ENCODE results near the gene KRT39.

The KRT39 gene

DNA sequence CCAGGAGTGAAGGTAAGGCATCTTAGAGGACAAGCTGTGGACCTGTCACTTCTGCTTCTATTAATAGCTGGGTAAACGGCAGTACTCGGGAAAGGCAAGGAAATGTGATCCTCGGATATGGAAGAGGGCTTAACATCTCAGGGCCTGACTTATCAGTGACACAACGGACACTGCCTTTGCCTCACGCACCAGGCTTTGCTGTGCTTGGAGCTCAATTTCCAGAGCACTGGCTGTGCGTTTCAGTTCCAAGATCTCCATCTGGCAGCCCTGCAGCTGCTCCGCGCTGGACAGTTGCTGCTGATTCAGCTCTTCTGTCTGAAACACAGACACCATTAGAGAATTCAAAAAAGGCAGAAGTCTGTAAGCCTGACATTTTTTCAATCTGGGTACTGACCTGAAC, 13.8 kb upstream of the KRT39 start:
- DNase-seq (ENCODE audit: low spot score), result peak; percentile 38

DNA sequence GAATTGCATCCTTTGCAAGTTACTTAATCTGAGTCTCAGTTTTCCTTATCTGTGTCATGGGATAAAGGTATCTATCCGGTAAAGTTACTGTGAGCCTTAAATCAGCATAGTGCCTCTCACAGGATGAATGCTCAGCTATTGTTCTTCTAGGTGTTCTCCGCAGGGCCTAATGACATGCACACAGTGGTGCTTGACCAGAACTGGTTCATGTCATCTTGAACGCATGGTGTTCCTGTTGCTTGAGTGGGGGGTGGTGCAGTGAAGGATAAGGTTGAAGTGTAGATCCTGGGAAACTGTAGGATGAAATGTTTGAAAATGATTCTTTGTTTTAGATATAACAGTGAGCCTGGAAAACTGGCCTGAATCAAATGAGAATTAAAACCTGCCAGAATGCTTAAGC, 13.4 kb upstream of the KRT39 start:
- no peak for DNase-seq (ENCODE audit: low spot score)

DNA sequence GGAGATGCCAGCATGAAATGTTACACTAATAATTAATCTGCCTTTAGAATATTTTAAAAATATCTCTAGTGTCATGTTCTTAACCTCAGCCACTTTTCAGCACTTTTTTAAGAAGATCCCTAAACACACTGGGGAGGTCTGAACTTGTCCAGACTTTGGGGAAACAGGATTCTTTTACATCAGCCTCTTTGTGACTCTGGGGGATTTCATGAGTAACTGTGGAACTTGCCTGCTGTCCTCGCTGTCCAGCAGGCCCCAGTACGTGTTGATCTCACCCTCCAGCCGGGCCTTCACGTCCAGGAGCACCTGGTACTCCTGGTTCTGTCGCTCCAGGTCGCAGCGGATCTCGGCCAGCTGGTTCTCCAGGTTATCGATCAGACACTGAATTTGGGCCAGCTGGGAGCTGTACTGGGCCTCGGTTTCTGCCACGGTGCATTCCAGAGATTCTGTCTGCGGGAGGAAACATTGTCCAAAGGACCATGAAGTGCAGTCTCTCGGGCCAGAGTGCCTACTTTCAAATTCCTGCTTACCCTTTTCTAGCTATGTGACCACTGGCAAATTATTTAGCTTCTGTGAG, 11.9 kb upstream of the KRT39 start:
- DNase-seq (ENCODE audit: low spot score), result no peak

DNA sequence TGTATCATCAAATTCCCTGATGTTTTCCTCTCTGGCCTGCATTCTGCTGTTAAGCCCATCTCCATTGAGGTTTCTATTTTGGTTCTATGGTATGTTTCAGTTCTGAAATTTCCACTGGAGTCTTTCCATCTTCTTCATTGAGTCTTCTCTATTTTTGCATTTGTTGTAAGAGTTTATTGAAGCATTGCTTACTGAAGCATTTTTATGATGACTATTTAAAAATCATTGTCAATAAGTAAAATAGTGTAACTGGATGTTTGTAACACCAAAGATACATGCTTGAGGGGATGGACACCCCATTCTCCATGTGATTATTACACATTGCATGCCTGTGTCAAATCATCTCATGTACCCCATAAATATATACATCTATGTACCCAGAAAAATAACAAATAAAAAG, 8.8 kb upstream of the KRT39 start:
- DNase-seq (ENCODE audit: low spot score), result no peak

DNA sequence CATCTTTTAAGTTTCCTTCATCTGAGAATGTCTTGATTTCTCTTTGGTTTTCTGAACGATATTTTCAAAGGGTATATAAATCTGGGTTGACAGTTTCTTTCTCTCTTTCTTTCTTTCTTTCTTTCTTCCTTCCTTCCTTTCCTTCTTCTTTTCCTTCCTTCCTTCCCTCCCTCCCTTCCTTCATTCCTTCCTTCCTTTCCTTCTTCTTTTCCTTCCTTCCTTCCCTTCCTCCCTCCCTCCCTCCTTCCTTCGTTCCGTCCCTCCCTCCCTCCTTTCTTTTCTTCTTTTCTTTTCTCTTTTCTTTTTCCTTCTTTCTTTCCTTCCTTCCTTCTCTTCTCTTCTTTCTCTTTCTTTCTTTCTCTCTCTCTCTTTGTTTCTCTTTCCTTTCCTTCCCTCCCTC, 7.6 kb upstream of the KRT39 start:
- DNase-seq (ENCODE audit: low spot score), result no peak

DNA sequence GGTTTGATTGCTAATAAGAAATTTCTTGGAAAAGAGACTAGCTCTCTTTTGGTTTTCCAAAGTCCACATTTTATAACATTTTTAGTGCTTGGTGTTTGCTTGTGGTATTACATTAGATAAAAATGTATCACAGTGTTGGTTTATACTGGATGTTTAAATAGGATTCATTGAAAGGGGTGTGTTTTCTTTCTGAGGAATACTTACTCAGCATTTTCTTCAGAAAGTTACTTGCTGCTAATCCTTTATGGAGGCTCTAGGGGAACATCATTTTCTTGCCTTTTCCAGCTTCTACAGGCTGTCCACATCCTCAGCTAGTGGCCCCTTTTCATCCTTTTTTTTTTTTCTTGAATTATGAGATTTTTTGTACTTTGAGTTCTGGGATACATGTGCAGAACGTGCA, 834 bp upstream of the KRT39 start:
- DNase-seq (ENCODE audit: low spot score), result no peak

DNA sequence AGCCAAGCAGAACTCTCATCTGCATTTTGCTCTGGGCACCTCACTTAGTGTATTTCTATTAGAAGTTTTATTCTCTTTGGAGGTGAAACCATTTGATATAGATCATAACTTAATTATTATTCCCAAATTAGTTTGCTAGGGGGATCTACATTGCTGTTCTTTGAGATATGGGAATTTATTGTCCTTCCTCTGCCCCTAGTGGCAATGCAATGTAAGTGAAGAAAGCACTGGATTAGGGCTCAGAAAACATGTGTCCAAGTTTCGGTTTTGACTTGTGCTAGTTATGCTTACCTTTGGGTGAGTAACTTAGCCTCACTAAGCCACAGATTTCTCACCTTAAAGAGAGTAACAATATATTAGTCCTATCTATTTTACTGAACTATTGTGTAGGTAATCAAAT, 2.9 kb downstream of the KRT39 start:
- DNase-seq (ENCODE audit: low spot score), result no peak

DNA sequence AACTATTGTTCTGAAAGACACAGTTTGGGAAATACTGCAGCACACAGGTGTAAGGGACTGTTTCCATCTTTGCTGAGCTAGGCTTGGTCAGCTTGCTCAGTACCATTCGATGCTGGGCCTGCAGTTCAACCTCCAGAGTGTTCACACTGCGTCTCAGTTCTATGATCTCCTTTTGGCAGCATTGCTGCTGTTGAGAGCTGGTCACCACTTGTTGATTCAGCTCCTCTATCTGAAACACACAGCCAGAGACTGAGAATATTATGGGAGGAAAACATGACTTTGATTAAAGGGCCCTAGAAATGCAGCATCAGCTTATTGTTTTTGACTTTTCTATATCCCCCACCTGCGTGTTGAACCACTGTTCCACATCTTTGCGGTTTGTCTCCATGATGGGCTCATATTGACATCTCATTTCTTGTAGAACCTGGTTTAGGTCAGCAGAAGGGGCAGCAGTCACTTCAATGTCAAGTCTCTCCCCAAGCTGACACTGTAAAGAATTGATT, 4.6 kb downstream of the KRT39 start:
- DNase-seq (ENCODE audit: low spot score), result no peak

DNA sequence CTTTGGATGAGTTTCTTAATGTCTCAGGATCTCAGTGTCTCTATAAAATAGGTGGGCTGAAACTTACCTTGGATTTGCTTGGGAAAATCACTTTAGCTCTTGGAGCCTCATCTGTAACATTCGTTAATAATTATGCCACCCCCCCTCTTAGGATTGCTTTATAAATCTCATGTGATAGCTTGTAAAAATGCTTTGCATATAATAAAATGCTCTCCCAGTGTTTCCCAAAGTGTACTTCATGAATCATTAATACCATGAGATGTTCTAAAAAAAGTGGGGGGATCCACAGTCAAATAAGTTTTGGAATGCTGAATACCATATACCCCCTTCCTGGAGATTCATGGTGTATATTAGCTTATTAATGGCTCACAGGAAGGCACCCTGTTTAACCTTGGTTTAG, 5.2 kb downstream of the KRT39 start:
- DNase-seq (ENCODE audit: low spot score), result no peak

DNA sequence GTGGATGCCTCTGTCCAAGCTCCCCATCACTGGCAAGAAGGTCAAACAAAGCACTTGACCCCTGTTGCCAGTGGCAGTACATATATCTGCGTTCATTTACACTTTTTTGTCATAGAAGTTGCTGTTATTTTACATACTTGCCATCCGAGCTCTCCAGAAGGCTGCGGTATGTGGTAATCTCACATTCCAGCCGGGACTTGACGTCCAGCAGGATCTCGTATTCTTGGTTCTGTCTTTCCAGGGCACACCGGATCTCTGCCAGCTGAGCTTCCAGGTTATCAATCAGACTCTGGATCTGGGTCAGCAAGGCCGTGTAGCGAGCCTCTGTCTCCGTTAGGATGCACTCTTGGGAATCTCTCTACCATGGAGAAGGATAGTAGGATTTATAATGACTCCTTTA, 6.6 kb downstream of the KRT39 start:
- no peak for DNase-seq (ENCODE audit: low spot score)

DNA sequence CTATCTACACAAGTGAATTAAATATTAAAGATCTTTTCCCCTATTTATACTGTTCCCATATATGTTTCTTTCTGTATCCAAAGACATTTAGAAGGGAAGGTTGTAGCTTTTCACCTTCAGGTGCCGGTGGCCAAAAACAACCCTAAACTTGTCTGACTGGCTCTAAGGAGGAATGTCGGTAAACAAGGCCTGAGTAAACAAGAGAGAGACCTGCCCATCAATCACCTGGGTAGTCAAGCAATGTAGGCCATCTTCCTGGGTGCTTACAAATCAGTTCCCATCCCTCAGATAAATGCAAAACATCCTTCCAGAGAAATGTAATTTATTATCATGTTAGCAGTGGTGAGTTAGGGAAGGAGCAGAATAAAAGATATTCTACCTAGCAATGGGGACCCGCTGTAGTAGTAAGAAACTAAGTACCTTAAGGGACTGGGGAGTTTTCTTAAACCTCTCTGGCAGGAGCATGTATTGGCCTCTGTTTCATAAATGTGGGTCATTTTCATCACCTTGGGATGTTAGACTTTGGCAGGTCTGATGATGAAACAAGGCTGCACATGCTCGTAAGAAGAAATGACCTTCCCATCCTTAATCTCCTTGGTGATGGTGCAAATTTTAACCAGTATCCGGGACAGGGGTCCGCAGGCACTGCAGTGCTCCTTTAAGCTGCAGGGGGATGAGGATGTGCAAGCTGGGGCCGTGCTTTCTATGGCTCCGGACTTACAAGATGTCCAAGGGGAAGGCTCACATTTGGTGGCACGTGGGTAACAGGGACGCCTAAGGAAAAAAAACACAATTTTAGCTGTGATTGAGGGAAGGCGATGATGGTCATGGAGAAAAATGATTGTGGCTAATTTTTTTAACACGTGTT, 8.4 kb downstream of the KRT39 start:
- DNase-seq (ENCODE audit: low spot score), result no peak

DNA sequence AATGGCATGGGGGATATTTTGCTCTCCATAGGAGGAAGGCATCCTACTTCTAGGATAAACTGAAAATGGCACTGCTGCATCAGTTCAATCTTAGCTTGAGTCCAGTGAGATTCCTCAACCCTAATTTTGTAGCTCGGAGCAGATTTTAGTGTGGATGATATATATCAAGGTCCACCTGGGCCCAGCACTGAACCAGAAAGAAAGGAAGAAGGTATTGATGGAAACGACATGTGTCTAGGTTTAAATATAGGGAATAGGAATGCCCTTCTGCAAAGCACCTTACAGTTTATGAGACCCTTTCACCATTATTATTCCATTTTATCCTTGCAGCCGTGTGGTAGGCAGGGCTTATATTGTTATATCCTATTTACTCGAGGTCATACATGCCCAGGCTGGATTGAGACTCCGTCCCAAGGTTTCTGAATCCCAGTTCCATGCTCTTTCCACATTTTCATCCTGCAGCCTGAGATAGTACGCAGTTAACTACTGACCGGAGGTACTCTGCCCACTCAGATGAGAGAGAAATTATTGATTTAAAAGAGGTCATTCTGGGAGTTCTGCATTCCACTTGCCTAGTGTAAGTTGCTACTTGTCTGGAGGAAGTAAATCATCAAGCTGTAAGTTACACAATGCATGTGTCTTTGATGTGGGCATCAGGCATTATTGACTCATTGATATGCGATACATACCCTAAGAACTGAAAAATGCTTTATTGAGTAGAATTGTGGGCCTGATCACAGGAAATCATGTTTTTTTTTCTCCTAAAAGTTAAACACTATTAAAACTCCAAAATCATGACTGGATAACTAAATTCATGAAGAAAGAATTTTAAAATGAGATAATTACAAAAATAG, 10.1 kb downstream of the KRT39 start:
- peak; percentile 27 for DNase-seq (ENCODE audit: low spot score)

DNA sequence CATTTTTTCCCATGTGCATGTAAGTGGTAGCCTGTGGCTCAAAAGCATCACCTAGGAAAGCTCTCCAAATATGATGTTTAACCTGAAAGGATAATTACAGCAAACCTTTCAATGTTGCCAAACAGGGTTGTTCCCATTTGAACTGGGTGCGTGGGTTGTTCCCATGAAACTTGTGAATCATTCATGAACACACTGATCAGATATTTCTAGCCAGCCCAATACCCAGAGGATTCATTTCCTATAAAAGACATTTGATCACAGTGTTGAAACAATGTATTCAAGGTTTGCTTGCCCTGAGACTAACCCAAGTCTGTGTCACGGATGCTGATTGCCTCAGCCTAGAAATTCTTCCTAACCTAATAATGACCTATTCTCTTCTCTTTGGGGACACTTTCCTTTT, 12.9 kb downstream of the KRT39 start:
- DNase-seq (ENCODE audit: low spot score), result no peak

DNA sequence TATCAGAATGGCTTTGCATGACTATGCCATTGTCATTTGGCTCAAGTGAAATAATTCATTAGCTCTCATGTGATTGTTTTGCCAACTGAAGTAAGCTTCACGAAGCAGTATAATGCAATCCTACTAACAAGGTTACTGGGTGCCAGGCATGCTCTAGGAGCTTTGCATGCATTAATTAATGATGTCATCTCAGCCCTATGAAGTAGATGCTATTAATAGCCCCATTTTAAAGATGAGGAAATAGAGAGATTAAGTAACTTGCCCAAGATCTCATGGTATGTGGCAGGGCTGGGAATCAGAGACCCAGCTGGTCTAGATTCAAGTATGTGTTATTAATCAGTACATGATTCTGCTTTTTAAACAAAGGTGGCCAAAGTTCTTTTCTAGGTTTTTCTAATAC, 14.1 kb downstream of the KRT39 start:
- peak; percentile 36 for DNase-seq (ENCODE audit: low spot score)

DNA sequence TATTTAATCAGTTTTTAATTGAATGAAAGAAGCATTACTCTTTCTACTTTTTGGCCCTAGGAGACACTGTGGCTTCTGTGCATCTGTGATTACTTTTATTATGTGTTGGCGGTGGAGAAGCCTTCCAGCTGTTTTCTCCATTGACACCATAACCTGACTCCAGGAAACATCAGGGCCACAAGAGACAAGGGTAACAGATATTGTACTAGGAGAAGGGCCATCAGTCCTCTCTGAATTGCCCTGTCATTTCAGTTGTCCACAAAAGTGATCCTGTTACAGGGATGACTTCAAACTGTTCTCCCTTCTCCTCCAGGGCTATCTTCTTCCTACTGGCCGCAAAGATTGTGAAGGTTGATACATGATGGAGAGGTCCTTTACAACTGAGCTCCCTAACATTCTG, 14.6 kb downstream of the KRT39 start:
- DNase-seq (ENCODE audit: low spot score), result no peak

DNA sequence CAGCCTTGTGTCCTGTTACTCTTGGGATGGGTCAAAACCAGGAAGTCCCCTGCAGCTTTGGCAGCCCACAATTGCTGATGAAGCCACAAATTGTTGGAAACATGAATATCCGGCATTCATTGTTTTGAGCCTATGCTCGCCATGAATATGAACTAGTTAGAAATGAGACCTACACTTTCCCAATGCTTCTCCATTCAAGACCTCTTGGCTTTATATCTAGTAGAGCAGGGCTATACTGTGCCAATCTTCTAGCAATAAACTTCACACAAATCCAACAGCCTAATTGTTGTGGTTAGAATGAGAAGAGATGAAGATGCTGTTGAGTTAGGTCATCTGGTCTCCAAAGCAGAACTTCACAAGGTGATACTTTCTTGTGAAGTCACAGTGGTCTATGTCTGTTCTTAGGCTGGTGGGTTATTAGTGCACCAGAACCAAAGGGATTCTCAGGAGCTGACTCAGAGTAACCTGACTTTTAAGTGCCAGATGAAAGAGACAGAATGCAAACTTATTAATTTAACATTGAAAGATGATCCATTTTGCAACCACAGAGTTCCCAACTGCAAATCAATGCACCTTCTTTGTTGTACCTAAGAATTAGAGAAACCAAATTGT, 15.6 kb downstream of the KRT39 start:
- DNase-seq (ENCODE audit: low spot score), result no peak

DNA sequence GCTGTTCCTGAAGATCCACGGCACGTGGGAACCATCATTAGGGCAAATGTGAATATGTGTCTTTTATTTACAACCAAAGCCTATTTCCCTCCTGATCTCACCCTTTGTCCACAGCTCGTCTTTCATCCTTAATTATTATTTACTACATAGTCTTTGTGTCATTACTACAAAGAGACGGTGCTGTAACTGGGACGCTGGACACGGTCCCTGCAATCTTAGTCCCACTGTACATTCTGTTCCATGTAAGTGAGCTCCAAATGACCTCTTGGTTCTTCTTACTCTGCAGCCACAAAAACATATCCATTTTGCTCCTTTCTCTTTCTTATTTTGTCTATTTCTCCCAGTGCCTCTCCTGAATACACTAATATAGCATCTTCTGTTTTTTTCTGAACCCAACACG, 16.6 kb downstream of the KRT39 start:
- DNase-seq (ENCODE audit: low spot score), result no peak

DNA sequence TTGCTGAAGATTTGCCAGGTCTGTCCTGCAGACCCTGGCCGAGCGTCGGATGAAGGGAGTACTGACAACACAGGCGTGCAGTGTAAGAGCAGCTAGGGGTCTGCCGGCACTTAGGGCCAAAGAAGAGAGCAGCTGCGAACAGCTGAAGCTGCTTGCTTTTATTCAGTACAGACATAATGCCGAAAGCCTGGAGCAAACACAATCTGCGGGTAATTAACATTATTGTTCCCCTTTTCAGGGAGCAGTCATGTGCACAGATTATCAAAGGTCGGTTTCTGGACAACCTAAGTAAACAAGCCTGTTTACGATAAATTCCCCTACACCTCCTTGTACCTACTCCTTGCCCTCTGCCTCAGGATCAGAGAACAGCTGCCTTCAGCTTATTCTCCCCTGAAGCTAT, 17.3 kb downstream of the KRT39 start:
- no peak for DNase-seq (ENCODE audit: low spot score)

DNA sequence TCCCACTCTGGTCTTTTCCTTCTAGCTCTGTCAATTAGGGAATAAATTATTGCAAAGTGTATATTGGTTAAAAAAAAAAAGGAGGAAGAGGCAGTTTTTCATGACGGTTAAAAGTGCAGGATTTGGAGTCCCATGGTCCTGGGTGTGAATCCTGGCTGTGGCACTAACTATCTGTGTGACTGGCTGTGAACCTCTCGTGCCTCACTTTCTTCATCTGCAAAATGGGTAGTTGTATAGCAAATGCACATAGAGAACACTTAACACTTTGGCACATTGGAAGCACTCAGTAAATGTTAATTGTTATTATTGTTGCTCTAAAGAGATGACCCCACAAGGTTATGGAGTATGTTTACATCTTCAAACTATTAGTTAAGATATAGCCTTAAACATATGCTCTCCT, 18.8 kb downstream of the KRT39 start:
- no peak for DNase-seq (ENCODE audit: low spot score)

DNA sequence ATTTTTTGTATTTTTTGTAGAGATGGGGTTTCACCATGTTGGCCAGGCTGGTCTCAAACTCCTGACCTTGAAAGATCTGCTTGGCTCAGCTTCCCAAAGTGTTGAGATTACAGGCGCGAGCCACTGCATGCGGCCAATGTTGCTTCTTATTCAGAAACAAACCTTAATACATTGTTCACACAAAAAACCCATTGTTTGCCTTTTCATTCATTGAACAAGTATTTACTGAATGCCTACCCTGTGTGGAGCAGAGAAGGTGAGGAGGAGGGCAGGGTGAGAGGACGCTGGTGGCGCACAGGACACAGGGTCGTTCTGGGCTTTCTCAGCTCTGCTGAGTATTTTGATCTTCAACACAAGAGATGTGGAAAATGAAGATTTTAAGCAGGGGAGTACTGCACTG, 21.3 kb downstream of the KRT39 start:
- no peak for DNase-seq (ENCODE audit: low spot score)

DNA sequence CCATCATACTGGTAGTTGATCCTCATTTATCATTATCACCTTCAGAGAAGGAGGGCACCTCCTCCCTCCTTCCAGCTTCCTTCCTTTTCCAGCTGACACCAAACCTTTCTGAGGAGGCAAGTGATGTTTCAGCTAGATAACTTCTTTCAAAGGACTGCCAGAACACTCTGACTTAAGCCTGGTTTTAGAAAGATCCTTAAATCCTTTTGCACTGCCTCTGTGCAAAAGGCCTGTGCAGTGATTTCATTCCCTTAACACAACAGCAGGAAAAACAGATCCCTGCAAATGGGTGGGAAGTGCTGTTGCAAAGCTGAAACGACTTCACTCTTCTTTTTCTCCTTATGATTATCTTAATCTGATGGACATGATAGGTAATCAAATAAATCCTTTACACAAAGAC, 22.2 kb downstream of the KRT39 start:
- DNase-seq (ENCODE audit: low spot score), result no peak

DNA sequence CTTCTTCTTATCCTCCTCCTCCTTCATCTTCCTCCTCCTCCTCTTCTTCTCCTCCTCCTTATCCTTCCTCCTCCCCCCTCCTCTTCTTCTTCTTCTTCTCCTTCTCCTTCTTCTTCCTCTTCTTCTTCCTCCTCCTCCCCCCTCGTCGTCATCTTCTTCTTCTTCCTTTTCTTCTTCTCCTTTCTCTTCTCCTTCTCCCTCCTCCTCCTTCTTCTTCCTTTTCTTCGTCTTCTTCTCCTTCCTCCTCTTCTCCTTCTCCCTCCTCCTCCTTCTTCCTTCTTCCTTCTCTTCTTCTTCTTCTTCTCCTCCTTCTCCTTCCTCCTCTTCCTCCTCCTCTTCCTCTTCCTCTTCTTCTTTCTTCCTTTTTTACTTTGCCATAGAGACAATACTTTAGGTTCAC, 24.2 kb downstream of the KRT39 start:
- DNase-seq (ENCODE audit: low spot score), result no peak

DNA sequence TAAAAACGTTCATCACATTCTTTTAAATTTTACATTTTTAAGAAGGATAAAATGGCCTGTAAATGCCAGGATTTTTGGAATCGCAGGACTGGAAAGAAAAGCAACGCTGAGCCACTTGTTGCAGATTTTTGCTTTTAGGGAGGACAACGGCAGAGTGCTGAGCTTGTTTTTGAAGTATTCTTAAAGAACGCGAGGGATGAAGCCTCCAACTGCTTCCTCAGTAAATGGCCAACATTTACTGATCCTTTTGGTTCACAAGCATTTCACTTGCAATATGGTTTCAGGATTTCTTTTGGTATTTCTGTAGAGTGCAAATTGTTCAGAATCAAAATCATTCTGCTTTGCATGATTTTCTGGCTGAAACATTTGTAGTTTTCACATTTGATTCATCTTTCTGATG, 26.5 kb downstream of the KRT39 start:
- no peak for DNase-seq (ENCODE audit: low spot score)
